Astrocyte of the cerebellum (primary cell): ENCODE results near the gene DGCR8.

ENCODE experiments used
- DNase-seq: peaks from one replicate; pipeline ENCODE4 v3.0.0-alpha.2; 2011; ENCODE audit warnings: low read depth
- H3K4me3 ChIP-seq: 2 replicates; pipeline ENCODE4 v1.5.1; 2011; ENCODE audit warnings: mild to moderate bottlenecking, low read depth, low read length, moderate library complexity
- in situ Hi-C: cut with HindIII; loops from 2 replicates; pipeline ENCODE4 v1.10.0; 2017; ENCODE audit warnings: low sequenced_read_pairs
- TF ChIP-seq, protein P1 (sequence below): IDR thresholded peaks from 2 replicates; pipeline ENCODE4 v1.5.1; 2012; ENCODE audit warnings: low read length, low read depth, moderate library complexity, mild to moderate bottlenecking; ENCODE audit errors: missing control alignments

The DGCR8 gene

DNA sequence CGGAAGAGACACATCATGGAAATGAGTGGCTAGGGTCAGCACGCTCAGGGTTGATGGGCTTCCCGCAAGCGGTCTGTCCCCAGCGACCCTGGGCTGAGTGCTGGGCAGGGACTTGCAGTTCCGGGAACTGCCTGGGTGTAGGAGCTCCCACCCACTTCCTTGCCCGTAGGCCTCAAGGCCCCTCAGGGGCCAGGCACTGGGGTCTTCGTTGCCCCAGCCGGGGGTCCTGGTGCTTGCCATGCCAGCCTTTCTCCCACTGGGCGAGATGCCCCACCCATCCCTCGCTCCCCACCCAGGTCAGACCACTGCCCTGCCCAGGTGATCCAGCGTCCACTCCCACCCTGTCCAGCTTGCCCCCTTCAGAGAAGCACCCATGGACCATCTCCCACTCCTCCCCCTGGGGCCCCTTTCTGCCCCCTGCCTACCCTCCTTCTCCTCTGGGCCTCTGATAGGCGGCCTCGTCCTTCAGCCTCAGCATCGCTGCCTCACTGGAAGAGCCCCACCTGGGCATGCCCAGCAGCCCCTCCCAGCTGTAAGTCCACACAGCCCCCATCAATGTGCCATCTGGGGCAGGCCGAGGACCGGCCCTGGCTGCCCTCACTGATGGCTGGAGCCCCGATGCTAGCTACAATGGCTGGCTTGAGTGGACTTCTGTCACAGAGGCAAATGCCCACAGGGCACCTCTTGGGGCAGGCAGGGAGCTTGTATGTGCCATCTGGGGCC is 17.8 kb upstream of the DGCR8 start:
- DNase-seq: no peak
- in situ Hi-C loops: no loop called here
- no peak overlapping the region for H3K4me3 ChIP-seq
- TF ChIP-seq, protein P1, sequence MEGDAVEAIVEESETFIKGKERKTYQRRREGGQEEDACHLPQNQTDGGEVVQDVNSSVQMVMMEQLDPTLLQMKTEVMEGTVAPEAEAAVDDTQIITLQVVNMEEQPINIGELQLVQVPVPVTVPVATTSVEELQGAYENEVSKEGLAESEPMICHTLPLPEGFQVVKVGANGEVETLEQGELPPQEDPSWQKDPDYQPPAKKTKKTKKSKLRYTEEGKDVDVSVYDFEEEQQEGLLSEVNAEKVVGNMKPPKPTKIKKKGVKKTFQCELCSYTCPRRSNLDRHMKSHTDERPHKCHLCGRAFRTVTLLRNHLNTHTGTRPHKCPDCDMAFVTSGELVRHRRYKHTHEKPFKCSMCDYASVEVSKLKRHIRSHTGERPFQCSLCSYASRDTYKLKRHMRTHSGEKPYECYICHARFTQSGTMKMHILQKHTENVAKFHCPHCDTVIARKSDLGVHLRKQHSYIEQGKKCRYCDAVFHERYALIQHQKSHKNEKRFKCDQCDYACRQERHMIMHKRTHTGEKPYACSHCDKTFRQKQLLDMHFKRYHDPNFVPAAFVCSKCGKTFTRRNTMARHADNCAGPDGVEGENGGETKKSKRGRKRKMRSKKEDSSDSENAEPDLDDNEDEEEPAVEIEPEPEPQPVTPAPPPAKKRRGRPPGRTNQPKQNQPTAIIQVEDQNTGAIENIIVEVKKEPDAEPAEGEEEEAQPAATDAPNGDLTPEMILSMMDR: no peak

DNA sequence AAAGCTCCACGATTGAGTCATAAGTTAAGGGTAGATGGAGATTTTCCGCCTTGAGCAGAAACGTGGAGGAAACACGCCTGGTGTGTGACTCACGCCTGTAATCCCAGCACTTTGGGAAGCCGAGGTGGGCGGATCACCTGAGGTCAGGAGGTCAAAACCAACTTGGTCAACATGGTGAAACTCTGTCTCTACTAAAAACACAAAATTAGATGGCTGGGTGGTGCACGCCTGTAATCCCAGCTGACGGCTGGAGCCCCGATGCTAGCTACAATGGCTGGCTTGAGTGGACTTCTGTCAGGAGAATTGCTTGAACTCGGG is 17.3 kb upstream of the DGCR8 start:
- no peak for DNase-seq
- no peak overlapping the region for H3K4me3 ChIP-seq
- in situ Hi-C loops: no loop called here
- TF ChIP-seq, protein P1: no peak

GRCh38 chr22:20063271-20064139 is 16.5 kb upstream of the DGCR8 start:
- H3K4me3 ChIP-seq: no peak overlapping the region
- TF ChIP-seq, protein P1: no peak
- DNase-seq: no peak
- in situ Hi-C loops: no loop called here

DNA sequence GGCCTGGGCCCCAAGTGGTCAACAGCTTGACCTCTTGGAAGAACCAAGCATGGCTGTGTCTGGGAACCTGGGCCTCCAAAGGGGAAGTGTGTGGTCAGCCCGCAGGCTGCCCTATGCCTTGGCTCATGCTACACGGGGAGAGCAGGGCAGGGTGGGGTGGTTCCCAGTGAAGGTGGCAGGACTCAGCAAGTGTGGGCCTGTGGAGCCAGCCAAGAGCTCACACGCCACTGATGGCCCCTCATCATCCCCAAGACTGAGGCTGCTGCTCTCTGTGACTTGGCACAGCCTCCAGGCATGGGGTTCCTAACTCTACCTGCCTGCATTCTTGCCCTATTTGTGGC is 15.9 kb upstream of the DGCR8 start:
- in situ Hi-C loops: no loop called here
- TF ChIP-seq, protein P1: no peak
- H3K4me3 ChIP-seq: no peak overlapping the region
- DNase-seq: no peak

DNA sequence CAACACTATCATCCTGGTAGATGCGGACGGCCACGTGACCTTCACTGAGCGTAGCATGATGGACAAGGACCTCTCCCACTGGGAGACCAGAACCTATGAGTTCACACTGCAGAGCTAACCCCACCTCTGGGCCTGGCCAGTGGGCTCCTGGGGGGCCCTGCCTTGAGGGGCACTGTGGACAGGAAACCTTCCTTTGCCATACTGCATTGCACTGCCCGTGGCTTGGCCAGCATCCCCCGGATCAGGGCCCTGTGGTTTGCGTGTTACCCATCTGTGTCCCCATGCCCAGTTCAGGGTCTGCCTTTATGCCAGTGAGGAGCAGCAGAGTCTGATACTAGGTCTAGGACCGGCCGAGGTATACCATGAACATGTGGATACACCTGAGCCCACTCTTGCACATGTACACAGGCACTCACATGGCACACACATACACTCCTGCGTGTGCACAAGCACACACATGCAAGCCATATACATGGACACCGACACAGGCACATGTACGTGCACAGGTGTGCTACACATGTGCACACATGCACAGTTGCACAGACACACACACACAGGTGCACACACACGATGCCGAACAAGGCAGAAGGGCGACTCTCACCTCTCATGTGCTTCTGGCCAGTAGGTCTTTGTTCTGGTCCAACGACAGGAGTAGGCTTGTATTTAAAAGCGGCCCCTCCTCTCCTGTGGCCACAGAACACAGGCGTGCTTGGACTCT is 15.3 kb upstream of the DGCR8 start:
- DNase-seq: no peak
- in situ Hi-C loops: no loop called here
- TF ChIP-seq, protein P1: no peak
- no peak overlapping the region for H3K4me3 ChIP-seq

GRCh38 chr22:20065896-20066616 is 14.0 kb upstream of the DGCR8 start:
- TF ChIP-seq, protein P1: no peak
- H3K4me3 ChIP-seq: no peak overlapping the region
- no peak for DNase-seq
- in situ Hi-C loops: no loop called here
